NOMO-1 (cell line): ENCODE measurements around the gene MTCH2.
"Not testable (repeated sequence)": the region's sequence is repeated elsewhere in the genome, so short reads cannot be mapped to it uniquely, and the experiment has no call there.

ENCODE experiments used
- DNase-seq, 2 experiments: peaks; one replicate each; lab custom pipeline; 2025; ENCODE audit not compliant: unreplicated experiment in 2 of 2; lab: John Stamatoyannopoulos, UW

Gene MTCH2

GRCh38 chr11:47642099-47642855, at the start of gene MTCH2:
MTCH2 (minus strand) TSS chr11:47642559; CDS start chr11:47642465, 94 bp downstream.
- DNase-seq = peak; percentile 97

GRCh38 chr11:47691979-47692378, 49.6 kb upstream of the MTCH2 start:
- no peak for DNase-seq

- DNase-seq = no peak
Observed at GRCh38 chr11:47689480-47689879, 47.1 kb upstream of the MTCH2 start.

- DNase-seq = peak in 1 of 2 experiments; percentile 14
Observed at GRCh38 chr11:47688991-47689390, 46.6 kb upstream of the MTCH2 start.

- peak; percentile 39 to 51 for DNase-seq
Observed at GRCh38 chr11:47688111-47688510, 45.8 kb upstream of the MTCH2 start.

GRCh38 chr11:47686704-47687103, 44.3 kb upstream of the MTCH2 start:
- not testable (repeated sequence) for DNase-seq

- no peak for DNase-seq
Observed at GRCh38 chr11:47686151-47686550, 43.8 kb upstream of the MTCH2 start.

GRCh38 chr11:47675851-47676250, 33.5 kb upstream of the MTCH2 start:
- no peak for DNase-seq

- no peak for DNase-seq
Observed at GRCh38 chr11:47672283-47672730, 29.9 kb upstream of the MTCH2 start.

GRCh38 chr11:47669856-47670255, 27.5 kb upstream of the MTCH2 start:
- DNase-seq = no peak

- no peak for DNase-seq
Observed at GRCh38 chr11:47668665-47669064, 26.3 kb upstream of the MTCH2 start.

GRCh38 chr11:47667555-47667954, 25.2 kb upstream of the MTCH2 start:
- no peak for DNase-seq

GRCh38 chr11:47667135-47667534, 24.8 kb upstream of the MTCH2 start:
- no peak for DNase-seq

- DNase-seq = peak in 1 of 2 experiments; percentile 7
Observed at GRCh38 chr11:47664936-47665335, 22.6 kb upstream of the MTCH2 start.

GRCh38 chr11:47661245-47661644, 18.9 kb upstream of the MTCH2 start:
- DNase-seq = no peak

GRCh38 chr11:47659276-47659675, 16.9 kb upstream of the MTCH2 start:
- DNase-seq = no peak

GRCh38 chr11:47656260-47656885, 14.0 kb upstream of the MTCH2 start:
- no peak for DNase-seq

- DNase-seq = no peak
Observed at GRCh38 chr11:47651818-47652469, 9.6 kb upstream of the MTCH2 start.

- no peak for DNase-seq
Observed at GRCh38 chr11:47649276-47649675, 6.9 kb upstream of the MTCH2 start.

- DNase-seq = no peak
Observed at GRCh38 chr11:47646019-47646418, 3.7 kb upstream of the MTCH2 start.

GRCh38 chr11:47645500-47645899, 3.1 kb upstream of the MTCH2 start:
- no peak for DNase-seq
